ENCODE data around the gene CIDEB.

The CIDEB gene

DNA sequence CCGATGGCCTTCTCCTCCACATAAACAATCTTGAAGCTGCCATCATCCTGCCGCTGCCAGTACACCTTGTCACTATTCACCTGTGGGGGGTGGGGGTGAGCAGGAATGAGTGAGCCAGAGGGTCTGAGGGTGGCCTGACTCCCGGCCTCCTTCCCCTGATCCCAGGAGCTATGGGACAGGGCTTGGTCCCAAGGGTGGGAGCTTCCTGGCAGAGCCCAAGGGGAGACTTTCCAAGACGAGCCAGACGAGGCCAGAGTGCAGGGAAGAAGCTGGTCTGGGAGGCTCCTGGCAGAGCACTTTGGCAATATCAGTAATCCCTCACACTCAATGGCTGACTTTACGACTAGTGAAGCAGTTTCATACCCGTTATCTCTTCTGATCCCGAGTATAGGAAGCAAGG, 52.3 kb downstream of the CIDEB start:
- no peak for DNase-seq
